GM12865 (cell line): ENCODE results near the gene N4BP2L2.

Experiments
- DNase-seq: peaks from one replicate; pipeline ENCODE4 v3.0.0; 2010; ENCODE audit warnings: low read depth
- H3K4me3 ChIP-seq: 2 replicates; pipeline ENCODE4 v1.5.1; 2011; ENCODE audit warnings: mild to moderate bottlenecking, low read depth, low read length, control low read depth
- CTCF ChIP-seq: IDR thresholded peaks from 2 replicates; pipeline ENCODE4 v1.5.1; 2011; ENCODE audit warnings: low read length, control low read depth, low read depth, inconsistent platforms; ENCODE audit not compliant: insufficient read depth; ENCODE audit errors: missing control alignments

The N4BP2L2 gene

GRCh38 chr13:32428581-32429432 lies 109.8 kb downstream of the N4BP2L2 start:
- TF ChIP-seq CTCF = no peak
- DNase-seq = peak; percentile 69
- peak overlapping the region; percentile 75 for H3K4me3 ChIP-seq

- peak within 1 kb of the TSS; percentile 75 for H3K4me3 ChIP-seq
- no peak for TF ChIP-seq CTCF
- DNase-seq = peak; percentile 95
Observed at GRCh38 chr13:32427852-32428580, 110.6 kb downstream of the N4BP2L2 start, which contains the start of gene N4BP2L1. Gene N4BP2L1, minus strand, starts transcription at chr13:32428130. Its CDS starts 48 bp downstream, at chr13:32428082.

GRCh38 chr13:32426990-32427851 lies 111.4 kb downstream of the N4BP2L2 start:
- TF ChIP-seq CTCF = no peak
- peak overlapping the region; percentile 75 for H3K4me3 ChIP-seq
- peak; percentile 76 for DNase-seq

- peak; percentile 84 for DNase-seq
- peak overlapping the region; percentile 75 for H3K4me3 ChIP-seq
- TF ChIP-seq CTCF = no peak
Observed at GRCh38 chr13:32426191-32426989, 112.2 kb downstream of the N4BP2L2 start.

- no peak for TF ChIP-seq CTCF
- peak overlapping the region; percentile 75 for H3K4me3 ChIP-seq
- no peak for DNase-seq
Observed at GRCh38 chr13:32425158-32425557, 113.4 kb downstream of the N4BP2L2 start.

- TF ChIP-seq CTCF = no peak
- H3K4me3 ChIP-seq = no peak overlapping the region
- no peak for DNase-seq
Observed at GRCh38 chr13:32423592-32423991, 115.0 kb downstream of the N4BP2L2 start.
